DND-41 (cell line): ENCODE data around the gene VPS16.

Source experiments
- ATAC-seq: fragments of 200-7000 bp; cut with Tn5 transposase; 3 replicates; pipeline ENCODE4 v1.9.1; 2021; ENCODE audit warnings: low read depth; ENCODE audit not compliant: insufficient read depth
- DNase-seq: peaks from one replicate; pipeline ENCODE4 v3.0.0-alpha.2; 2020
- H2AFZ ChIP-seq: 2 replicates; pipeline ENCODE4 v1.6.0; 2012; ENCODE audit warnings: low read depth, low read length
- H3K27ac ChIP-seq: 2 replicates; pipeline ENCODE4 v1.5.1; 2012; ENCODE audit warnings: low read length, inconsistent platforms
- H3K27me3 ChIP-seq: fragments of 200-600 bp; sonication (generic); 2 replicates; pipeline ENCODE4 v1.6.0; 2012; ENCODE audit warnings: low read length, mild to moderate bottlenecking, inconsistent platforms; ENCODE audit not compliant: insufficient read depth, poor library complexity
- H3K36me3 ChIP-seq: 2 replicates; pipeline ENCODE4 v1.5.1; 2012; ENCODE audit warnings: low read length, inconsistent platforms; ENCODE audit not compliant: insufficient read depth
- H3K4me1 ChIP-seq: 2 replicates; pipeline ENCODE4 v1.5.1; 2012; ENCODE audit warnings: mild to moderate bottlenecking, low read length; ENCODE audit not compliant: insufficient read depth
- H3K4me2 ChIP-seq: 2 replicates; pipeline ENCODE4 v1.6.0; 2012; ENCODE audit warnings: mild to moderate bottlenecking, moderate library complexity, low read length, inconsistent platforms; ENCODE audit not compliant: insufficient read depth
- H3K4me3 ChIP-seq, 2 experiments: fragments of 200-600 bp in 1 of 2; shearing (Covaris generic) in 1 of 2; 2 replicates each; pipeline ENCODE4 v1.5.1; 2012 to 2016; ENCODE audit warnings: inconsistent platforms in 2 of 2, low read length in 2 of 2, mild to moderate bottlenecking in 2 of 2, low read depth in 1 of 2, moderate library complexity in 1 of 2
- H3K79me2 ChIP-seq: 2 replicates; pipeline ENCODE4 v1.6.0; 2012; ENCODE audit warnings: low read length, inconsistent platforms; ENCODE audit not compliant: insufficient read depth
- H3K9ac ChIP-seq: 2 replicates; pipeline ENCODE4 v1.6.0; 2012; ENCODE audit warnings: low read depth, mild to moderate bottlenecking, inconsistent platforms, low read length, moderate library complexity
- H3K9me3 ChIP-seq: 2 replicates; pipeline ENCODE4 v1.5.1; 2012; ENCODE audit warnings: low read length, moderate library complexity, mild to moderate bottlenecking, inconsistent platforms; ENCODE audit not compliant: insufficient read depth, severe bottlenecking
- H4K20me1 ChIP-seq: 2 replicates; pipeline ENCODE4 v1.6.0; 2012; ENCODE audit warnings: low read length; ENCODE audit not compliant: insufficient read depth
- CTCF ChIP-seq: IDR thresholded peaks from 2 replicates; pipeline ENCODE4 v1.5.1; 2012; ENCODE audit warnings: borderline replicate concordance, low read length, moderate library complexity, mild to moderate bottlenecking; ENCODE audit not compliant: poor library complexity, severe bottlenecking; ENCODE audit errors: extremely low read depth
- EZH2 ChIP-seq: IDR thresholded peaks from 3 replicates; pipeline ENCODE4 v1.6.1; 2012; ENCODE audit warnings: borderline replicate concordance, low read depth, mild to moderate bottlenecking, moderate library complexity, low read length, inconsistent platforms; ENCODE audit not compliant: severe bottlenecking

The VPS16 gene

GRCh38 chr20:2888224-2888955 lies 47.8 kb downstream of the VPS16 start:
- DNase-seq, result no peak
- Histone ChIP-seq H3K4me3 (no peak overlapping the region), H3K79me2 (peaks cover 93% of the 10 kb centered on the region), H3K27me3 (no peaks in the 10 kb centered on the region), H4K20me1 (peaks cover 55% of the 10 kb centered on the region), H2AFZ (no peak overlapping the region), H3K36me3 (peaks cover 3% of the 10 kb centered on the region; the same call in 1 of the 2 replicates), H3K4me2 (no peak overlapping the region), H3K27ac (no peak overlapping the region), H3K9me3 (peaks cover under 1% of the 10 kb centered on the region), H3K4me1 (no peaks in the 10 kb centered on the region), H3K9ac (no peak overlapping the region)
- TF ChIP-seq CTCF (no peak), EZH2 (no peak)
- ATAC-seq, result no peak

GRCh38 chr20:2889209-2889608 lies 48.7 kb downstream of the VPS16 start:
- H4K20me1 ChIP-seq, result peaks cover 48% of the 10 kb centered on the region
- peaks cover 93% of the 10 kb centered on the region for H3K79me2 ChIP-seq
- no peaks in the 10 kb centered on the region for H3K4me1 ChIP-seq
- H3K27me3 ChIP-seq, result no peaks in the 10 kb centered on the region
- ATAC-seq (no peak), DNase-seq (no peak)
- no peak overlapping the region for H3K9ac ChIP-seq
- no peak overlapping the region for H3K27ac ChIP-seq
- TF ChIP-seq CTCF, result no peak
- no peak for TF ChIP-seq EZH2
- H2AFZ ChIP-seq, result no peak overlapping the region
- H3K36me3 ChIP-seq, result peaks cover 5% of the 10 kb centered on the region; the same call in 1 of the 2 replicates
- no peak overlapping the region for H3K4me2 ChIP-seq
- H3K9me3 ChIP-seq, result peaks cover 4% of the 10 kb centered on the region
- H3K4me3 ChIP-seq, result no peak overlapping the region

GRCh38 chr20:2889797-2890196 lies 49.3 kb downstream of the VPS16 start:
- Histone ChIP-seq H3K4me1 (no peaks in the 10 kb centered on the region), H4K20me1 (peaks cover 46% of the 10 kb centered on the region), H3K79me2 (peaks cover 94% of the 10 kb centered on the region), H3K36me3 (peaks cover 6% of the 10 kb centered on the region; the same call in 1 of the 2 replicates), H3K9me3 (peaks cover 5% of the 10 kb centered on the region), H3K4me2 (no peak overlapping the region), H3K27me3 (no peaks in the 10 kb centered on the region), H2AFZ (no peak overlapping the region), H3K27ac (no peak overlapping the region), H3K9ac (no peak overlapping the region), H3K4me3 (no peak overlapping the region)
- no peak for ATAC-seq
- TF ChIP-seq CTCF, result no peak
- no peak for DNase-seq
